GM18951 (cell line): ENCODE data around the gene ANO10.
"Not testable (repeated sequence)": the region's sequence is repeated elsewhere in the genome, so short reads cannot be mapped to it uniquely, and the experiment has no call there.

ENCODE experiments used
- POLR2A ChIP-seq: IDR thresholded peaks from 4 replicates; pipeline ENCODE4 v1.6.1; 2011; ENCODE audit warnings: mild to moderate bottlenecking; ENCODE audit not compliant: insufficient read length, insufficient read depth; ENCODE audit errors: extremely low read depth
- in situ Hi-C: fragments of 300-500 bp; cut with MboI; formaldehyde crosslinking; loops from one replicate; pipeline ENCODE4 v1.12.0; 2022; ENCODE audit warnings: low sequenced_read_pairs, mixed read lengths, inconsistent platforms; ENCODE audit not compliant: unreplicated experiment

The ANO10 gene

GRCh38 chr3:43618142-43618541, 3.7 kb downstream of the ANO10 start:
- in situ Hi-C loops: no loop called here
- no peak for TF ChIP-seq POLR2A

GRCh38 chr3:43616034-43616433, 5.8 kb downstream of the ANO10 start:
- TF ChIP-seq POLR2A: no peak
- in situ Hi-C loops: no loop called here

GRCh38 chr3:43615133-43615532, 6.7 kb downstream of the ANO10 start:
- in situ Hi-C loops: no loop called here
- no peak for TF ChIP-seq POLR2A

- no peak for TF ChIP-seq POLR2A
- in situ Hi-C loops: no loop called here
These were observed 7.8 kb downstream of the ANO10 start for GRCh38 chr3:43613976-43614375.

GRCh38 chr3:43612419-43612818, 9.4 kb downstream of the ANO10 start:
- TF ChIP-seq POLR2A: no peak
- in situ Hi-C loops: no loop called here

GRCh38 chr3:43609406-43609805, 12.4 kb downstream of the ANO10 start:
- in situ Hi-C loops: no loop called here
- TF ChIP-seq POLR2A: no peak

- TF ChIP-seq POLR2A: no peak
- in situ Hi-C loops: no loop called here
These were observed 13.1 kb downstream of the ANO10 start for GRCh38 chr3:43608751-43609150.

GRCh38 chr3:43606284-43606683, 15.5 kb downstream of the ANO10 start:
- no peak for TF ChIP-seq POLR2A
- in situ Hi-C loops: no loop called here

- in situ Hi-C loops: not testable (repeated sequence)
These were observed 21.9 kb downstream of the ANO10 start for GRCh38 chr3:43599959-43600358.

GRCh38 chr3:43597961-43598360, 23.9 kb downstream of the ANO10 start:
- no peak for TF ChIP-seq POLR2A
- in situ Hi-C loops: no loop called here

GRCh38 chr3:43596178-43596577, 25.6 kb downstream of the ANO10 start:
- in situ Hi-C loops: not testable (repeated sequence)

- in situ Hi-C loops: not testable (repeated sequence)
These were observed 26.5 kb downstream of the ANO10 start for GRCh38 chr3:43595280-43595679.

- in situ Hi-C loops: not testable (repeated sequence)
These were observed 28.2 kb downstream of the ANO10 start for GRCh38 chr3:43593588-43593987.

GRCh38 chr3:43591866-43592265, 29.9 kb downstream of the ANO10 start:
- in situ Hi-C loops: not testable (repeated sequence)

GRCh38 chr3:43587303-43587702, 34.5 kb downstream of the ANO10 start:
- in situ Hi-C loops: no loop called here
- TF ChIP-seq POLR2A: no peak
